ENCODE measurements around the gene KIAA1191. TPM values are rescaled to one million over a fixed set of nuclear protein-coding genes. Genes with fewer than 3 reads are reported as not detected.

Gene KIAA1191
- total RNA-seq, 1 experiment from 2014 or later = 92.7 TPM

GRCh38 chr5:176394096-176394495 is 32.5 kb upstream of the KIAA1191 start (continued):
- no peak for TF ChIP-seq ZNF532 (CRISPR knock-in tag; IDR thresholded peaks at IDR 0.05; ENCODE audit: borderline replicate concordance)

- CTCF ChIA-PET = interaction anchor here (4.2 kb wide), 1 partner anchor 13 kb away, joined by 22 read pairs; no protein-coding TSS in a partner anchor
- DNase-seq (ENCODE audit: low spot score) (no peak), ATAC-seq (no peak)
- POLR2A ChIA-PET = no interaction called here
- Mint-ChIP-seq H3K36me3 (no peaks in the 10 kb centered on the region; the same call in 1 of the 2 replicates), H3K4me1 (peaks cover 7% of the 10 kb centered on the region), H3K4me3 (no peak overlapping the region), H3K27ac (no peak overlapping the region), H3K9me3 (no peaks in the 10 kb centered on the region), H3K27me3 (ENCODE audit: low read depth) (no peaks in the 10 kb centered on the region; the same call in 1 of the 2 replicates)
- TF ChIP-seq ZNF396 (CRISPR knock-in tag; IDR thresholded peaks at IDR 0.05; ENCODE audit: borderline replicate concordance) (no peak), ZNF281 (CRISPR knock-in tag; IDR thresholded peaks at IDR 0.05) (no peak), ZNF671 (CRISPR knock-in tag; IDR thresholded peaks at IDR 0.05) (no peak), HMGXB4 (CRISPR knock-in tag; IDR thresholded peaks at IDR 0.05) (no peak), FOXJ3 (CRISPR knock-in tag; IDR thresholded peaks at IDR 0.05; ENCODE audit: borderline replicate concordance) (no peak), ZBTB21 (CRISPR knock-in tag; IDR thresholded peaks at IDR 0.05; ENCODE audit: borderline replicate concordance) (no peak), FOXP1 (CRISPR knock-in tag; IDR thresholded peaks at IDR 0.05; ENCODE audit: borderline replicate concordance) (no peak), MAX (CRISPR knock-in tag; IDR thresholded peaks at IDR 0.05) (no peak), JUN (CRISPR knock-in tag; IDR thresholded peaks at IDR 0.05) (no peak), E2F5 (CRISPR knock-in tag; IDR thresholded peaks at IDR 0.05) (no peak), ZMAT4 (CRISPR knock-in tag; IDR thresholded peaks at IDR 0.05) (no peak), TEAD4 (CRISPR knock-in tag; IDR thresholded peaks at IDR 0.05) (no peak)
Observed at GRCh38 chr5:176392526-176392925, 31.0 kb upstream of the KIAA1191 start.

Data from WTC11 (cell line).